Liver (tissue), 9 donors: ENCODE data around the gene THRB. TPM values are rescaled to one million over a fixed set of nuclear protein-coding genes. Genes with fewer than 3 reads are reported as not detected.

Source experiments
- DNase-seq: peaks from one replicate; pipeline ENCODE4 v3.0.0-alpha.2; 2017; ENCODE audit warnings: low spot score
- H3K27ac ChIP-seq, 2 donors: one replicate each; pipeline ENCODE4 v1.7.0; 2013; ENCODE audit warnings: inconsistent platforms in 2 of 2, low read length in 2 of 2, control low read depth in 1 of 2, low read depth in 1 of 2, mild to moderate bottlenecking in 1 of 2
- H3K27me3 ChIP-seq, 4 donors: one replicate each; pipeline versions ENCODE4 v1.6.1 to v1.7.0; 2013; ENCODE audit warnings: low read length in 3 of 4, inconsistent platforms in 1 of 4, mild to moderate bottlenecking in 1 of 4, moderate library complexity in 1 of 4; ENCODE audit not compliant: control insufficient read depth in 4 of 4, insufficient read depth in 4 of 4
- H3K36me3 ChIP-seq, 4 donors: one replicate each; pipeline versions ENCODE4 v1.6.1 to v1.7.0; 2013; ENCODE audit warnings: low read length in 3 of 4, mild to moderate bottlenecking in 3 of 4, low read depth in 1 of 4, moderate library complexity in 1 of 4; ENCODE audit not compliant: control insufficient read depth in 4 of 4, insufficient read depth in 3 of 4
- H3K4me1 ChIP-seq, 4 donors: one replicate each; pipeline versions ENCODE4 v1.6.1 to v1.7.0; 2013; ENCODE audit warnings: low read length in 3 of 4, mild to moderate bottlenecking in 3 of 4, moderate library complexity in 1 of 4; ENCODE audit not compliant: control insufficient read depth in 4 of 4, insufficient read depth in 4 of 4
- H3K4me3 ChIP-seq, 3 donors: one replicate each; pipeline versions ENCODE4 v1.6.1 to v1.7.0; 2013; ENCODE audit warnings: low read length in 3 of 3, control low read depth in 1 of 3, low read depth in 1 of 3, mild to moderate bottlenecking in 1 of 3
- H3K9ac ChIP-seq, 2 donors: one replicate each; pipeline ENCODE4 v1.7.0; 2013; ENCODE audit warnings: low read length in 2 of 2, mild to moderate bottlenecking in 2 of 2, moderate library complexity in 2 of 2, control low read depth in 1 of 2, low read depth in 1 of 2
- H3K9me3 ChIP-seq, 4 donors: one replicate each; pipeline versions ENCODE4 v1.6.1 to v1.7.0; 2013; ENCODE audit warnings: low read length in 3 of 4; ENCODE audit not compliant: control insufficient read depth in 4 of 4
- ATF3 ChIP-seq: IDR thresholded peaks from 2 replicates; pipeline ENCODE4 v1.6.1; 2016; ENCODE audit warnings: antibody characterized with exemption
- CTCF ChIP-seq: fragments of 150-350 bp; IDR thresholded peaks from 2 replicates; pipeline ENCODE4 v1.5.1; 2017; ENCODE audit warnings: improper control_type of control experiment, low read depth, low read length; ENCODE audit not compliant: missing input control
- EGR1 ChIP-seq, 2 donors: IDR thresholded peaks; 2 replicates each; pipeline ENCODE4 v1.6.1; 2016 to 2018; ENCODE audit warnings: antibody characterized with exemption in 2 of 2, low read depth in 2 of 2
- FOXA1 ChIP-seq: IDR thresholded peaks from 2 replicates; pipeline ENCODE4 v1.6.1; 2016; ENCODE audit warnings: antibody characterized with exemption
- FOXA2 ChIP-seq: IDR thresholded peaks from 2 replicates; pipeline ENCODE4 v1.6.1; 2016; ENCODE audit warnings: antibody characterized with exemption
- GABPA ChIP-seq, 2 donors: IDR thresholded peaks in 1 of 2; conservative IDR thresholded peaks in 1 of 2; 2 replicates each; pipeline ENCODE4 v1.6.1; 2016; ENCODE audit warnings: antibody characterized with exemption in 2 of 2, mild to moderate bottlenecking in 1 of 2, moderate library complexity in 1 of 2
- HNF4A ChIP-seq, 2 donors: conservative IDR thresholded peaks; 2 replicates each; pipeline ENCODE4 v1.6.1; 2016; ENCODE audit warnings: antibody characterized with exemption in 2 of 2, mild to moderate bottlenecking in 2 of 2
- JUND ChIP-seq, 2 donors: IDR thresholded peaks; 2 replicates each; pipeline ENCODE4 v1.6.1; 2016; ENCODE audit warnings: antibody characterized with exemption in 2 of 2
- MAX ChIP-seq: IDR thresholded peaks from 2 replicates; pipeline ENCODE4 v1.6.1; 2016; ENCODE audit warnings: antibody characterized with exemption
- NR2F2 ChIP-seq: IDR thresholded peaks from 2 replicates; pipeline ENCODE4 v1.6.1; 2016; ENCODE audit warnings: antibody characterized with exemption
- RAD21 ChIP-seq, 2 donors: IDR thresholded peaks; 2 replicates each; pipeline ENCODE4 v1.6.1; 2016; ENCODE audit warnings: antibody characterized with exemption in 2 of 2, mild to moderate bottlenecking in 2 of 2
- RXRA ChIP-seq, 2 donors: IDR thresholded peaks; 2 replicates each; pipeline ENCODE4 v1.6.1; 2017 to 2018; ENCODE audit warnings: antibody characterized with exemption in 2 of 2, mild to moderate bottlenecking in 1 of 2
- SP1 ChIP-seq: IDR thresholded peaks from 2 replicates; pipeline ENCODE4 v1.6.1; 2018; ENCODE audit warnings: antibody characterized with exemption, mild to moderate bottlenecking
- TAF1 ChIP-seq: conservative IDR thresholded peaks from 2 replicates; pipeline ENCODE4 v1.6.1; 2016; ENCODE audit warnings: antibody characterized with exemption, mild to moderate bottlenecking
- YY1 ChIP-seq: IDR thresholded peaks from 2 replicates; pipeline ENCODE4 v1.6.1; 2016; ENCODE audit warnings: antibody characterized with exemption, mild to moderate bottlenecking
- WGBS: extraction: QIAGEN DNeasy Blood & Tissue Kit; methylation state at CpG from one replicate; pipeline ENCODE4 v1.1.7; 2013; 5-methylcytosine and 5-hydroxymethylcytosine counted together
- polyA plus RNA-seq, 2 donors: library from polyadenylated mRNA; stranded (reverse) in 1 of 2; unstranded in 1 of 2; fragments of 200-250 nt in 1 of 2; fragments of >200 nt in 1 of 2; fragmentation: Nextera tagmentation in 1 of 2; extraction: Ambion mirVana in 1 of 2; gene quantifications; one replicate each; pipeline versions ENCODE4 v1.2.1 to v1.2.3, GENCODE V29; 2013 to 2015
- total RNA-seq, 2 donors: library from RNA; depleted of rRNA; stranded (reverse); fragments of >200 nt; gene quantifications; one replicate each; pipeline ENCODE4 v1.2.3, GENCODE V29; 2014
- TF ChIP-seq, protein P1 (sequence below): IDR thresholded peaks from 2 replicates; pipeline ENCODE4 v1.6.1; 2016; ENCODE audit warnings: antibody characterized with exemption, mild to moderate bottlenecking
- TF ChIP-seq, protein P2 (sequence below): IDR thresholded peaks from 2 replicates; pipeline ENCODE4 v1.6.1; 2016; ENCODE audit warnings: antibody characterized with exemption
- donor health status: healthy.
- donor health status: healthy.
- donor health status: healthy.
- donor health status: healthy.
- donor health status: healthy.

Gene THRB
- total and polyA plus RNA-seq, 4 donors: 5.9 to 23.9 (median 9.3) TPM

DNA sequence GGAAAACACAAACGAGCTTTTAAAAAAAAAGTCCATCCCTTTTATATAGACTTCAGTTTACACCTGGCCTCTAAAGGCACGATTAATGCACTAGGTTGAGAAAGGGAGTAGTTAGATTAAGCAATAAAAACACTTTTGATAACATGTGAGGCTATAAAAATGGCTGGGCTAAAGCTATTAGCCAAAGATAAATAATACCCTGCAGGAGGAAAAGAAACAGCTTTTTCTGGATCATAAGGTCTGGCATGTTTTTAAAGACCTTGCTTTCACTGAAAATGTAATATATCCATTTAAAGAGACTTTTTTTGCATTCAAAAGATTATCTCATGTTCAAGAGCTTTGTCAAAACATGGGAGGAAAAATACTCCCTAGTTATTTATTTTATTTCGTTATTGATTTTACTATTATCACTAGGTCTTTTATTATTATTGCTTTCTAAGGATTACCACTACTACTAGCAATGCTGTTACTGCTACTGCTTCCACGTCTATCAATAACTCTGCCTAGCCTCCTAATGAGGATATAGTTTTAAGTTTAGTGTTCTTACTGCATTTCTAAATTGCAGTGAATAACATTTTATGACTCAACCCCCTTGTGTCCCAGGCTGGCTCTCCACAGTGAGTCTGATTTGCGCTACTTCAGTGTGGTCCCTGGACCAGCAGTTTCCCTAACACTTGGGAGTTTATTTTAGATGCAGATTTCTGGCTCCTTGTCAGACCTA is 93.4 kb downstream of the THRB start:
- DNase-seq: no peak
- no peaks in the 10 kb centered on the region for H3K36me3 ChIP-seq
- H3K27ac ChIP-seq: peak overlapping the region in 1 of 2 donors; percentile 33
- H3K4me3 ChIP-seq: no peak overlapping the region
- no peaks in the 10 kb centered on the region for H3K9me3 ChIP-seq
- no peaks in the 10 kb centered on the region for H3K27me3 ChIP-seq
- no peak overlapping the region for H3K9ac ChIP-seq
- WGBS: 55% methylated on average over 5 of the region's 5 CpGs
- peaks cover 1 to 13% (median 10%) of the 10 kb centered on the region in 4 donors for H3K4me1 ChIP-seq
- peak in 1 of 2 donors; percentile 19 for TF ChIP-seq RAD21 (IDR thresholded peaks at IDR 0.05)
- TF ChIP-seq GABPA (IDR thresholded peaks at IDR 0.05 in 1 of 2, conservative IDR thresholded peaks at IDR 0.05 in 1 of 2): no peak
- TF ChIP-seq SP1: no peak
- peak; percentile 84 for TF ChIP-seq YY1
- TF ChIP-seq MAX: no peak
- TF ChIP-seq, protein P1, sequence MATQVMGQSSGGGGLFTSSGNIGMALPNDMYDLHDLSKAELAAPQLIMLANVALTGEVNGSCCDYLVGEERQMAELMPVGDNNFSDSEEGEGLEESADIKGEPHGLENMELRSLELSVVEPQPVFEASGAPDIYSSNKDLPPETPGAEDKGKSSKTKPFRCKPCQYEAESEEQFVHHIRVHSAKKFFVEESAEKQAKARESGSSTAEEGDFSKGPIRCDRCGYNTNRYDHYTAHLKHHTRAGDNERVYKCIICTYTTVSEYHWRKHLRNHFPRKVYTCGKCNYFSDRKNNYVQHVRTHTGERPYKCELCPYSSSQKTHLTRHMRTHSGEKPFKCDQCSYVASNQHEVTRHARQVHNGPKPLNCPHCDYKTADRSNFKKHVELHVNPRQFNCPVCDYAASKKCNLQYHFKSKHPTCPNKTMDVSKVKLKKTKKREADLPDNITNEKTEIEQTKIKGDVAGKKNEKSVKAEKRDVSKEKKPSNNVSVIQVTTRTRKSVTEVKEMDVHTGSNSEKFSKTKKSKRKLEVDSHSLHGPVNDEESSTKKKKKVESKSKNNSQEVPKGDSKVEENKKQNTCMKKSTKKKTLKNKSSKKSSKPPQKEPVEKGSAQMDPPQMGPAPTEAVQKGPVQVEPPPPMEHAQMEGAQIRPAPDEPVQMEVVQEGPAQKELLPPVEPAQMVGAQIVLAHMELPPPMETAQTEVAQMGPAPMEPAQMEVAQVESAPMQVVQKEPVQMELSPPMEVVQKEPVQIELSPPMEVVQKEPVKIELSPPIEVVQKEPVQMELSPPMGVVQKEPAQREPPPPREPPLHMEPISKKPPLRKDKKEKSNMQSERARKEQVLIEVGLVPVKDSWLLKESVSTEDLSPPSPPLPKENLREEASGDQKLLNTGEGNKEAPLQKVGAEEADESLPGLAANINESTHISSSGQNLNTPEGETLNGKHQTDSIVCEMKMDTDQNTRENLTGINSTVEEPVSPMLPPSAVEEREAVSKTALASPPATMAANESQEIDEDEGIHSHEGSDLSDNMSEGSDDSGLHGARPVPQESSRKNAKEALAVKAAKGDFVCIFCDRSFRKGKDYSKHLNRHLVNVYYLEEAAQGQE: no peak
- peak in 1 of 2 donors; percentile 24 for TF ChIP-seq HNF4A (conservative IDR thresholded peaks at IDR 0.05)

DNA sequence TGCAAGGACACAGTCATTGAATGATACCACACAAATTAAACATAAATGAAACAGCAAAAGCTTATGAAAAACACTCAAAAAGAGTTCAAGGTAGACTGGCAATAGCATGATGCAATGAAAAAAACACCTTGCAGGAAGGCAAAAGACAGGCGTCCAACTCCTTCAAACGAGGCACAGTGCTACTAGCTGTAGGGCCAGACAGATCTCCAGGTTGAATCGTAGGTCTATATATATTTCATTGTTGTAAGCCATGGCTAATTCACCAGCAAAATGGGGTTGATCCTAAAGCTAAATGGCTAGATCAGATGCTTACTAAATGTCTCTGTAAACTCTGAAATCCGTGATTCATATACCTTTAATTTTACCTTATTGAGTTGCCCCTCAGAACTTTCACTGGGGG is 94.2 kb downstream of the THRB start:
- H3K36me3 ChIP-seq: no peaks in the 10 kb centered on the region
- H3K9ac ChIP-seq: no peak overlapping the region
- DNase-seq: no peak
- TF ChIP-seq EGR1 (IDR thresholded peaks at IDR 0.05; ENCODE audit: low read depth in 2 of 2): no peak
- TF ChIP-seq, protein P2, sequence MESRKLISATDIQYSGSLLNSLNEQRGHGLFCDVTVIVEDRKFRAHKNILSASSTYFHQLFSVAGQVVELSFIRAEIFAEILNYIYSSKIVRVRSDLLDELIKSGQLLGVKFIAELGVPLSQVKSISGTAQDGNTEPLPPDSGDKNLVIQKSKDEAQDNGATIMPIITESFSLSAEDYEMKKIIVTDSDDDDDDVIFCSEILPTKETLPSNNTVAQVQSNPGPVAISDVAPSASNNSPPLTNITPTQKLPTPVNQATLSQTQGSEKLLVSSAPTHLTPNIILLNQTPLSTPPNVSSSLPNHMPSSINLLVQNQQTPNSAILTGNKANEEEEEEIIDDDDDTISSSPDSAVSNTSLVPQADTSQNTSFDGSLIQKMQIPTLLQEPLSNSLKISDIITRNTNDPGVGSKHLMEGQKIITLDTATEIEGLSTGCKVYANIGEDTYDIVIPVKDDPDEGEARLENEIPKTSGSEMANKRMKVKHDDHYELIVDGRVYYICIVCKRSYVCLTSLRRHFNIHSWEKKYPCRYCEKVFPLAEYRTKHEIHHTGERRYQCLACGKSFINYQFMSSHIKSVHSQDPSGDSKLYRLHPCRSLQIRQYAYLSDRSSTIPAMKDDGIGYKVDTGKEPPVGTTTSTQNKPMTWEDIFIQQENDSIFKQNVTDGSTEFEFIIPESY: no peak
- no peak for TF ChIP-seq RAD21 (IDR thresholded peaks at IDR 0.05)
- no peak for TF ChIP-seq ATF3
- TF ChIP-seq JUND (IDR thresholded peaks at IDR 0.05): no peak
- TF ChIP-seq HNF4A (conservative IDR thresholded peaks at IDR 0.05): no peak
- no peak for TF ChIP-seq CTCF
- no peak for TF ChIP-seq RXRA (IDR thresholded peaks at IDR 0.05)
- TF ChIP-seq, protein P1: no peak
- TF ChIP-seq FOXA1: no peak
- TF ChIP-seq GABPA (IDR thresholded peaks at IDR 0.05 in 1 of 2, conservative IDR thresholded peaks at IDR 0.05 in 1 of 2): no peak
- no peak for TF ChIP-seq TAF1
- no peak for TF ChIP-seq MAX
- TF ChIP-seq NR2F2: no peak
- TF ChIP-seq FOXA2: no peak
- WGBS: 86% methylated on average over 4 of the region's 4 CpGs
- H3K27ac ChIP-seq: no peak overlapping the region
- no peaks in the 10 kb centered on the region for H3K27me3 ChIP-seq
- H3K4me1 ChIP-seq: peaks cover 1 to 13% (median 10%) of the 10 kb centered on the region in 4 donors
- H3K9me3 ChIP-seq: no peaks in the 10 kb centered on the region
- H3K4me3 ChIP-seq: no peak overlapping the region
